SJCRH30 (cell line): ENCODE measurements around the gene NHLRC2. TPM values are rescaled to one million over a fixed set of nuclear protein-coding genes. Genes with fewer than 3 reads are reported as not detected.
"Not testable (repeated sequence)": the region's sequence is repeated elsewhere in the genome, so short reads cannot be mapped to it uniquely, and the experiment has no call there.

Experiments
- DNase-seq, 2 experiments: peaks; one replicate each; pipeline ENCODE4 v3.0.0-alpha.2; 2015 to 2020
- H3K27ac ChIP-seq: fragments of 250-450 bp; sonication (Bioruptor Pico); 2 replicates; pipeline ENCODE4 v1.5.1; 2020; ENCODE audit warnings: mild to moderate bottlenecking, moderate library complexity
- H3K27me3 ChIP-seq: fragments of 250-450 bp; sonication (Bioruptor Pico); 2 replicates; pipeline ENCODE4 v1.5.1; 2020; ENCODE audit warnings: mild to moderate bottlenecking, moderate library complexity
- H3K36me3 ChIP-seq: fragments of 250-450 bp; sonication (Bioruptor Pico); 2 replicates; pipeline ENCODE4 v1.5.1; 2020; ENCODE audit warnings: mild to moderate bottlenecking, moderate library complexity
- H3K4me1 ChIP-seq: fragments of 250-450 bp; sonication (Bioruptor Pico); 2 replicates; pipeline ENCODE4 v1.5.1; 2020; ENCODE audit warnings: mild to moderate bottlenecking, moderate library complexity
- H3K4me3 ChIP-seq: fragments of 250-450 bp; sonication (Bioruptor Pico); 2 replicates; pipeline ENCODE4 v1.5.1; 2020; ENCODE audit warnings: mild to moderate bottlenecking, moderate library complexity
- H3K9me3 ChIP-seq: fragments of 250-450 bp; sonication (Bioruptor Pico); replicated peaks from 2 replicates; pipeline ENCODE4 v1.5.1; 2020; ENCODE audit warnings: mild to moderate bottlenecking, moderate library complexity
- total RNA-seq: library from RNA; depleted of rRNA; stranded (reverse); fragments of >200 nt; shearing (Covaris generic); gene quantifications from 2 replicates; pipeline ENCODE4 v1.2.3, GENCODE V29; 2014; rRNA removed

NHLRC2 gene
- total RNA-seq, result 22.1 and 28.6 TPM in 2 replicates

GRCh38 chr10:113854013-113854760 is at the start of gene NHLRC2, which contains the start of gene DCLRE1A:
NHLRC2 (plus strand) TSS chr10:113854661; CDS start chr10:113854873, 212 bp downstream.
DCLRE1A (minus strand) TSS chr10:113854082; CDS start chr10:113853182, 900 bp downstream.
- Histone ChIP-seq H3K27me3 (no peaks in the 10 kb centered on the region), H3K27ac (peak within 1 kb of the TSS; percentile 95), H3K4me1 (peaks cover 6% of the 10 kb centered on the region; the same call in 1 of the 2 replicates), H3K4me3 (peak within 1 kb of the TSS; percentile 95), H3K36me3 (peaks cover 9% of the 10 kb centered on the region), H3K9me3 (no peaks in the 10 kb centered on the region)
- peak; percentile 82 to 89 for DNase-seq

- no peak overlapping the region for H3K4me3 ChIP-seq
- 0 out of 2 replicates have a peak, but pooled peaks cover 4% of the 10 kb centered on the region for H3K27me3 ChIP-seq
- H3K36me3 ChIP-seq, result no peaks in the 10 kb centered on the region
- no peak overlapping the region for H3K27ac ChIP-seq
- H3K4me1 ChIP-seq, result no peaks in the 10 kb centered on the region
- DNase-seq, result no peak
- H3K9me3 ChIP-seq, result no peaks in the 10 kb centered on the region
Observed at GRCh38 chr10:113806503-113806902, 48.0 kb upstream of the NHLRC2 start.

- H3K4me1 ChIP-seq, result no peaks in the 10 kb centered on the region
- H3K36me3 ChIP-seq, result no peaks in the 10 kb centered on the region
- H3K4me3 ChIP-seq, result no peak overlapping the region
- no peak for DNase-seq
- 0 out of 2 replicates have a peak, but pooled peaks cover 4% of the 10 kb centered on the region for H3K27me3 ChIP-seq
- no peaks in the 10 kb centered on the region for H3K9me3 ChIP-seq
- no peak overlapping the region for H3K27ac ChIP-seq
Observed at GRCh38 chr10:113808168-113808567, 46.3 kb upstream of the NHLRC2 start.

- not testable (repeated sequence) for H3K27me3 ChIP-seq, H3K9me3 ChIP-seq, DNase-seq, H3K4me3 ChIP-seq, H3K27ac ChIP-seq, H3K4me1 ChIP-seq, H3K36me3 ChIP-seq
Observed at GRCh38 chr10:113814700-113815099, 39.8 kb upstream of the NHLRC2 start.

GRCh38 chr10:113819989-113820388 is 34.5 kb upstream of the NHLRC2 start:
- Histone ChIP-seq H3K9me3 (no peaks in the 10 kb centered on the region), H3K4me3 (no peak overlapping the region), H3K4me1 (no peaks in the 10 kb centered on the region), H3K27me3 (no peaks in the 10 kb centered on the region), H3K36me3 (no peaks in the 10 kb centered on the region), H3K27ac (no peak overlapping the region)
- no peak for DNase-seq

- Histone ChIP-seq H3K9me3 (no peaks in the 10 kb centered on the region), H3K4me1 (no peaks in the 10 kb centered on the region)
Observed at GRCh38 chr10:113820507-113820906, 34.0 kb upstream of the NHLRC2 start.

GRCh38 chr10:113821306-113821705 is 33.2 kb upstream of the NHLRC2 start:
- H3K4me1 ChIP-seq, H3K9me3 ChIP-seq, H3K27me3 ChIP-seq, H3K4me3 ChIP-seq, H3K27ac ChIP-seq, H3K36me3 ChIP-seq, DNase-seq: not testable (repeated sequence)

More at GRCh38 chr10:113820507-113820906, 34.0 kb upstream of the NHLRC2 start:
- peak; percentile 35 to 44 for DNase-seq
- Histone ChIP-seq H3K27ac (no peak overlapping the region), H3K36me3 (no peaks in the 10 kb centered on the region), H3K4me3 (no peak overlapping the region), H3K27me3 (no peaks in the 10 kb centered on the region)

GRCh38 chr10:113822174-113822573 is 32.3 kb upstream of the NHLRC2 start:
- Histone ChIP-seq H3K27me3 (no peaks in the 10 kb centered on the region), H3K4me3 (no peak overlapping the region), H3K9me3 (no peaks in the 10 kb centered on the region), H3K4me1 (no peaks in the 10 kb centered on the region), H3K27ac (no peak overlapping the region), H3K36me3 (no peaks in the 10 kb centered on the region)
- no peak for DNase-seq

GRCh38 chr10:113823389-113823788 is 31.1 kb upstream of the NHLRC2 start:
- no peaks in the 10 kb centered on the region for H3K36me3 ChIP-seq
- H3K9me3 ChIP-seq, result no peaks in the 10 kb centered on the region
- H3K27me3 ChIP-seq, result no peaks in the 10 kb centered on the region
- no peak for DNase-seq
- no peaks in the 10 kb centered on the region for H3K4me1 ChIP-seq
- no peak overlapping the region for H3K4me3 ChIP-seq
- no peak overlapping the region for H3K27ac ChIP-seq

GRCh38 chr10:113825791-113826190 is 28.7 kb upstream of the NHLRC2 start:
- no peaks in the 10 kb centered on the region for H3K36me3 ChIP-seq
- H3K27ac ChIP-seq, result no peak overlapping the region
- H3K4me3 ChIP-seq, result no peak overlapping the region
- DNase-seq, result no peak
- no peaks in the 10 kb centered on the region for H3K4me1 ChIP-seq
- no peaks in the 10 kb centered on the region for H3K27me3 ChIP-seq
- H3K9me3 ChIP-seq, result no peaks in the 10 kb centered on the region

- not testable (repeated sequence) for H3K36me3 ChIP-seq, H3K4me3 ChIP-seq, H3K27ac ChIP-seq, H3K9me3 ChIP-seq, H3K4me1 ChIP-seq, H3K27me3 ChIP-seq, DNase-seq
Observed at GRCh38 chr10:113828567-113828966, 25.9 kb upstream of the NHLRC2 start.

- H3K4me1 ChIP-seq, result no peaks in the 10 kb centered on the region
- peaks cover 4% of the 10 kb centered on the region for H3K36me3 ChIP-seq
- no peak overlapping the region for H3K27ac ChIP-seq
- H3K27me3 ChIP-seq, result no peaks in the 10 kb centered on the region
- no peak overlapping the region for H3K4me3 ChIP-seq
- no peaks in the 10 kb centered on the region for H3K9me3 ChIP-seq
- no peak for DNase-seq
Observed at GRCh38 chr10:113842171-113842570, 12.3 kb upstream of the NHLRC2 start.

GRCh38 chr10:113843972-113844485 is 10.4 kb upstream of the NHLRC2 start:
- H3K27ac ChIP-seq, result no peak overlapping the region
- H3K27me3 ChIP-seq, result no peaks in the 10 kb centered on the region
- H3K9me3 ChIP-seq, result no peaks in the 10 kb centered on the region
- no peak overlapping the region for H3K4me3 ChIP-seq
- peaks cover 4% of the 10 kb centered on the region for H3K36me3 ChIP-seq
- DNase-seq, result peak in 1 of 2 experiments; percentile 14
- H3K4me1 ChIP-seq, result no peaks in the 10 kb centered on the region

- Histone ChIP-seq H3K27me3 (no peaks in the 10 kb centered on the region), H3K9me3 (no peaks in the 10 kb centered on the region), H3K4me3 (no peak overlapping the region), H3K27ac (no peak overlapping the region), H3K36me3 (peaks cover 4% of the 10 kb centered on the region), H3K4me1 (no peaks in the 10 kb centered on the region)
- no peak for DNase-seq
Observed at GRCh38 chr10:113846036-113846435, 8.4 kb upstream of the NHLRC2 start.

GRCh38 chr10:113849140-113849803 is 5.2 kb upstream of the NHLRC2 start:
- Histone ChIP-seq H3K9me3 (no peaks in the 10 kb centered on the region), H3K36me3 (no peaks in the 10 kb centered on the region), H3K4me1 (no peaks in the 10 kb centered on the region), H3K27me3 (no peaks in the 10 kb centered on the region), H3K27ac (no peak overlapping the region), H3K4me3 (no peak overlapping the region)
- no peak for DNase-seq
